Measurements from ENCODE around the gene TIAM2.

- TF ChIP-seq CTCF (IDR thresholded peaks at IDR 0.05) (no peak), POLR2A (IDR thresholded peaks at IDR 0.05) (no peak), EP300 (IDR thresholded peaks at IDR 0.05) (no peak)
These were observed 43.5 kb upstream of the TIAM2 start for GRCh38 chr6:154951345-154952200.
